Lung (tissue), 12 donors: ENCODE measurements around the gene KIAA0930. TPM values are rescaled to one million over a fixed set of nuclear protein-coding genes. Genes with fewer than 3 reads are reported as not detected.
A peak's percentile ranks its signal among the peaks of the same experiment; 100 is the strongest.

Experiments
- ATAC-seq: fragments of 200-7000 bp; cut with Tn5 transposase; one replicate; pipeline ENCODE4 v1.9.1; 2020; ENCODE audit warnings: moderate number of reproducible peaks; ENCODE audit not compliant: insufficient read depth, low FRiP score
- DNase-seq, 3 donors: peaks; one replicate each; pipeline ENCODE4 v3.0.0-alpha.2; 2013 to 2017
- H3K27ac ChIP-seq, 2 donors: one replicate each; pipeline ENCODE4 v1.5.1; 2013; ENCODE audit warnings: mild to moderate bottlenecking in 2 of 2, moderate library complexity in 2 of 2, control low read depth in 1 of 2, inconsistent platforms in 1 of 2, low read depth in 1 of 2, low read length in 1 of 2
- H3K27me3 ChIP-seq, 3 donors: one replicate each; pipeline ENCODE4 v1.5.1; 2013; ENCODE audit warnings: low read length in 2 of 3; ENCODE audit not compliant: control insufficient read depth in 3 of 3, insufficient read depth in 3 of 3
- H3K36me3 ChIP-seq, 4 donors: one replicate each; pipeline ENCODE4 v1.5.1; 2013; ENCODE audit warnings: low read length in 4 of 4, mild to moderate bottlenecking in 1 of 4, moderate library complexity in 1 of 4; ENCODE audit not compliant: control insufficient read depth in 4 of 4, insufficient read depth in 4 of 4
- H3K4me1 ChIP-seq, 5 donors: one replicate each; pipeline ENCODE4 v1.5.1; 2013; ENCODE audit warnings: low read length in 5 of 5, mild to moderate bottlenecking in 2 of 5, moderate library complexity in 1 of 5; ENCODE audit not compliant: control insufficient read depth in 5 of 5, insufficient read depth in 5 of 5
- H3K4me3 ChIP-seq: one replicate; pipeline ENCODE4 v1.5.1; 2013; ENCODE audit warnings: mild to moderate bottlenecking, control low read depth, moderate library complexity
- H3K9ac ChIP-seq, 2 donors: one replicate each; pipeline ENCODE4 v1.5.1; 2013; ENCODE audit warnings: low read length in 2 of 2, control low read depth in 1 of 2; ENCODE audit not compliant: insufficient read depth in 1 of 2
- H3K9me3 ChIP-seq, 4 donors: one replicate each; pipeline ENCODE4 v1.5.1; 2013; ENCODE audit warnings: low read length in 3 of 4, mild to moderate bottlenecking in 1 of 4, moderate library complexity in 1 of 4; ENCODE audit not compliant: control insufficient read depth in 4 of 4, insufficient read depth in 3 of 4
- CTCF ChIP-seq: IDR thresholded peaks from 2 replicates; pipeline ENCODE4 v1.5.1; 2012; ENCODE audit warnings: mild to moderate bottlenecking; ENCODE audit errors: control extremely low read depth, extremely low read depth
- WGBS, 2 donors: extraction: QIAGEN DNeasy Blood & Tissue Kit; methylation state at CpG; one replicate each; pipeline ENCODE4 v1.1.7; 2013; 5-methylcytosine and 5-hydroxymethylcytosine counted together
- polyA plus RNA-seq, 2 donors: library from polyadenylated mRNA; stranded (reverse); fragments of 200-250 nt; gene quantifications; one replicate each; pipeline ENCODE4 v1.2.1, GENCODE V29; 2013
- total RNA-seq, 2 donors: library from RNA; depleted of rRNA in 1 of 2; stranded (reverse); fragments of >200 nt in 1 of 2; gene quantifications; one replicate each; pipeline ENCODE4 v1.2.1, GENCODE V29; 2014 to 2021
- donor health status: control.
- donor health status: control.
- donor health status: Bipolar disorder and iron deficiency.
- donor health status: healthy.
- donor health status: DM: yes; HTN: yes; CAD: no.

Gene KIAA0930
- total and polyA plus RNA-seq, 4 donors = 25.9 to 67.3 (median 57.3) TPM

DNA sequence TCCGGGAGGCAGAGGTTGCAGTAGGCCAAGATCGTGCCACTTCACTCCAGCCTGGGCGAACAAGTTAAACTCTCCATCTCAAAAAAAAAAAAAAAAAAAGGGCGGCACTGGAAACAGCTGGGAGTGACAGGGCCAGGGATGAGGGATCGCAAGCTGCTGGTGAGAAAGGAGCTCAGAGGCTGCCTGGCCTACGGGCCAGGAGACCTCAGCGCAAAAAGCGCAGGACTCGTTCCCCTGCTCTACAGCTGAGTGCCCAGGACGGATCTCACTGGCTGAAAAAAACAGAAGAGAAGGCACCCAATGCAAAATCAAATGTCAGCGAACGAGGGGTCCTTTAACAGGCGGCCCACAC is 77.6 kb downstream of the KIAA0930 start:
- Histone ChIP-seq H3K9ac (peak overlapping the region; percentile 32 to 37), H3K4me3 (peak overlapping the region; percentile 70), H3K4me1 (peaks cover 7 to 25% (median 11%) of the 10 kb centered on the region in 5 donors), H3K9me3 (no peaks in the 10 kb centered on the region), H3K27me3 (no peaks in the 10 kb centered on the region), H3K27ac (peak overlapping the region; percentile 84 to 97), H3K36me3 (peaks cover 0 to 9% (median 3%) of the 10 kb centered on the region in 4 donors)
- no peak for TF ChIP-seq CTCF
- WGBS, 2 donors = 5 to 6% methylated on average over 12 to 13 of the region's 13 CpGs
- ATAC-seq (peak; percentile 17), DNase-seq (peak in 2 of 3 donors; percentile 43 to 57)

DNA sequence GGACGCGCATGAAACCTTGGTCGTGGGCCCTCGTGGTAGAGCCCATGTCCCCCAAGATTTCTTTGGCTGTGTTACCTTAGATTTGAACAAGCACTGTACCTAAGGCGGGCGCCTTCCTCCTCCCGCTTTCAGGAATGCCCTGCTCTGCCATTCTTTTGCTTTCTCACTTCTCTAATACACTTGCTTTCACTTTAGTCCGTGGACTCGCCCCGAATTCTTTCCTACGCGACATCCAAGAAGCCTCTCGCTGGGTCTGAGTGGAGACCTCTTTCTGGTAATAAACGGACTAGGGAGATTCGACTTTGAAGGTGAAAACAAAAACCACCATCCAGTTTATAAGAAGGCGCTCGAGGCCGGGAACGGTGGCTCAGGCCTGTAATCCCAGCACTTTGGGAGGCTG is 78.2 kb downstream of the KIAA0930 start:
- H3K9me3 ChIP-seq = no peaks in the 10 kb centered on the region
- no peak for TF ChIP-seq CTCF
- peaks cover 0 to 9% (median 5%) of the 10 kb centered on the region in 4 donors for H3K36me3 ChIP-seq
- no peaks in the 10 kb centered on the region for H3K27me3 ChIP-seq
- H3K4me3 ChIP-seq = no peak overlapping the region
- no peak overlapping the region for H3K27ac ChIP-seq
- H3K9ac ChIP-seq = no peak overlapping the region
- ATAC-seq = no peak
- WGBS, 2 donors = 83 to 85% methylated on average over 19 of the region's 19 CpGs
- no peak for DNase-seq
- peaks cover 7 to 25% (median 11%) of the 10 kb centered on the region in 5 donors for H3K4me1 ChIP-seq

DNA sequence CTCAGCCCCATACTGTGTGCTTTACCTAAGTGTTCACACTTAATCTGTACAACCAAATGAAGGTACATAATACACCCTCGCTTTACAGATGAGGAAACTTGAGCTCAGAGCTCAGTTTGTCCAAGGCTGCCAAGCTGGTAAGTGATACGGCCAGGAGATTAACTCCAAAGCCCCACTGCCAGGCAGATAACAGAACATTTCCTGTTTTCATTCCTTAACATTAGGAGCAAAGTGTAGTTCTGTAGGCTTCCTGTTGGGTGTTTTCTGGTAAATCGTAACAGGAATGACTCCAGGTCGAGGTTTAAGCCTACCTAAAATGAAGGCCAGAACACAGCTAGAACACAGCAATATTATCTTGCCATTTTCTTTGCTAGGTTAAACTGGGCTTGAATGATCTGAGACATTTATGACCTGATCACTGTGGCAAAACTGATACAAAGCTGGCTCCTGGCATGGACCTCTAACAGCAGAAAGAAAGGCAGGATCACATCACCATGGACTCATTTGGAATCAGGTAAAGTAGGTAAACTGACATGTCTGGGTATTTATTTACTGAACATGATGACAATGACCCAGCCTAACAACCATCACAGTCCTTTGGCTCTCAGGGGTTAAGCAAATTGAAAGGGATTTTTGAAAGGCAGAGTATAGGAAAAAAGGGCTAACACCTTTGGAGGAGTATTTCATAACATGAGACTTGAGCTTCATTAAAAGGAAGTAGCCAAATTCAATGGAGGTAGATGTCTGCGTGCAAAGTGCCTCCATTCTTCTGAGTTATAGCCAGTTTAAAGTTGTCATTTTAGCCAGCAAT is 80.8 kb downstream of the KIAA0930 start:
- 25 to 43% methylated on average over 5 of the region's 5 CpGs for WGBS, 2 donors
- DNase-seq (no peak), ATAC-seq (no peak)
- Histone ChIP-seq H3K4me1 (peaks cover under 1 to 12% (median 3%) of the 10 kb centered on the region in 5 donors), H3K27me3 (no peaks in the 10 kb centered on the region), H3K9ac (no peak overlapping the region), H3K4me3 (no peak overlapping the region), H3K36me3 (peaks cover 2 to 19% (median 4%) of the 10 kb centered on the region in 4 donors), H3K27ac (peak overlapping the region in 1 of 2 donors; percentile 76), H3K9me3 (no peaks in the 10 kb centered on the region)
- TF ChIP-seq CTCF = no peak
